Keratinocyte (primary cell): Measurements from ENCODE around the gene TNPO2. TPM values are rescaled to one million over a fixed set of nuclear protein-coding genes. Genes with fewer than 3 reads are reported as not detected.

Source experiments
- DNase-seq: peaks from one replicate; pipeline ENCODE4 v3.0.0-alpha.2; 2011; ENCODE audit warnings: low read depth, missing footprints, low spot score
- FAIRE-seq: peaks from 2 replicates; lab custom pipeline; 2011; peaks lifted over from hg19 to GRCh38; lab: Jason Lieb, UNC
- H2AFZ ChIP-seq: 2 replicates; pipeline ENCODE4 v1.6.0; 2012; ENCODE audit warnings: low read length, control low read depth, inconsistent platforms; ENCODE audit not compliant: control insufficient read depth
- H3K27ac ChIP-seq: 2 replicates; pipeline ENCODE4 v1.5.1; 2011; ENCODE audit warnings: low read length; ENCODE audit not compliant: control insufficient read depth, insufficient read depth
- H3K27me3 ChIP-seq: 3 replicates; pipeline ENCODE4 v1.6.0; 2011; ENCODE audit warnings: low read length; ENCODE audit not compliant: control insufficient read depth, insufficient read depth; ENCODE audit errors: extremely low read depth
- H3K36me3 ChIP-seq, 2 experiments: 2 replicates in 1 of 2; 3 replicates in 1 of 2; pipeline ENCODE4 v1.5.1; 2011; ENCODE audit warnings: low read length in 2 of 2, mild to moderate bottlenecking in 1 of 2; ENCODE audit not compliant: control insufficient read depth in 2 of 2, insufficient read depth in 2 of 2; ENCODE audit errors: extremely low read depth in 1 of 2
- H3K4me1 ChIP-seq: 3 replicates; pipeline ENCODE4 v1.5.1; 2011; ENCODE audit warnings: low read length; ENCODE audit not compliant: control insufficient read depth, insufficient read depth; ENCODE audit errors: extremely low read depth
- H3K4me2 ChIP-seq: 3 replicates; pipeline ENCODE4 v1.6.0; 2011; ENCODE audit warnings: low read depth, low read length; ENCODE audit not compliant: control insufficient read depth, insufficient read depth; ENCODE audit errors: extremely low read depth
- H3K4me3 ChIP-seq, 3 experiments: fragments of 200-600 bp in 1 of 3; sonication (generic) in 1 of 3; 2 replicates in 2 of 3; 3 replicates in 1 of 3; pipeline ENCODE4 v1.5.1; 2011 to 2016; ENCODE audit warnings: low read length in 3 of 3, mild to moderate bottlenecking in 3 of 3, control low read depth in 2 of 3, inconsistent platforms in 1 of 3, low read depth in 1 of 3, mixed read lengths in 1 of 3, mixed run types in 1 of 3, moderate library complexity in 1 of 3; ENCODE audit not compliant: control insufficient read depth in 2 of 3, insufficient read depth in 2 of 3; ENCODE audit errors: extremely low read depth in 1 of 3
- H3K79me2 ChIP-seq: 2 replicates; pipeline ENCODE4 v1.6.0; 2012; ENCODE audit warnings: low read length; ENCODE audit not compliant: control insufficient read depth, insufficient read depth
- H3K9ac ChIP-seq: 3 replicates; pipeline ENCODE4 v1.6.0; 2011; ENCODE audit warnings: low read length; ENCODE audit not compliant: control insufficient read depth, insufficient read depth; ENCODE audit errors: extremely low read depth
- H3K9me1 ChIP-seq: 3 replicates; pipeline ENCODE4 v1.6.0; 2011; ENCODE audit warnings: low read length; ENCODE audit not compliant: control insufficient read depth, insufficient read depth; ENCODE audit errors: extremely low read depth
- H3K9me3 ChIP-seq: 2 replicates; pipeline ENCODE4 v1.5.1; 2012; ENCODE audit warnings: low read depth, low read length; ENCODE audit not compliant: control insufficient read depth
- H4K20me1 ChIP-seq: 3 replicates; pipeline ENCODE4 v1.6.0; 2011; ENCODE audit warnings: low read length; ENCODE audit not compliant: control insufficient read depth, insufficient read depth; ENCODE audit errors: extremely low read depth
- CTCF ChIP-seq, 3 experiments: IDR thresholded peaks in 1 of 3; conservative IDR thresholded peaks in 1 of 3; optimal IDR thresholded peaks in 1 of 3; 2 replicates in 2 of 3; 3 replicates in 1 of 3; pipeline versions ENCODE3 to v1.5.1; 2011; ENCODE audit warnings: low read length in 3 of 3, mild to moderate bottlenecking in 3 of 3, moderate library complexity in 2 of 3, control low read depth in 1 of 3, inconsistent platforms in 1 of 3; ENCODE audit not compliant: insufficient read depth in 2 of 3; ENCODE audit errors: extremely low read depth in 1 of 3
- EZH2 ChIP-seq: IDR thresholded peaks from one replicate; pipeline ENCODE4 v1.6.1; 2012; ENCODE audit warnings: inconsistent platforms, mild to moderate bottlenecking, low read length, moderate library complexity
- dilution Hi-C: fragments of 300-500 bp; cut with MboI; formaldehyde crosslinking; loops from one replicate; pipeline ENCODE4 v1.7.0; 2020; ENCODE audit warnings: low sequenced_read_pairs; ENCODE audit not compliant: extremely low pct_ligation_motif_present
- polyA plus RNA-seq, 5 experiments: library from polyadenylated mRNA; depleted of rRNA in 3 of 5; stranded (reverse) in 3 of 5; stranded (forward) in 1 of 5; unstranded in 1 of 5; fragments of >200 nt; gene quantifications; 1 replicate in 1 of 5; 2 replicates in 3 of 5; 3 replicates in 1 of 5; pipeline versions ENCODE4 v1.2.1 to v1.2.3, GENCODE V29; 2011 to 2012; ENCODE audit warnings: missing spikeins in 2 of 5, low read depth in 1 of 5, low replicate concordance in 1 of 5

TNPO2 gene
- polyA plus RNA-seq, 1 donor (not counting 4 experiments of a cell fraction or from before 2014, with no cell fraction given) = 75.3 TPM

GRCh38 chr19:12675940-12676339 lies 47.8 kb downstream of the TNPO2 start:
- FAIRE-seq (no peak), DNase-seq (no peak)
- H3K9ac ChIP-seq = no peak overlapping the region
- peaks cover 4% of the 10 kb centered on the region for H4K20me1 ChIP-seq
- H3K79me2 ChIP-seq = peaks cover 12% of the 10 kb centered on the region
- H3K9me3 ChIP-seq = no peaks in the 10 kb centered on the region
- H3K27me3 ChIP-seq = no peaks in the 10 kb centered on the region
- no peak overlapping the region for H3K4me2 ChIP-seq
- H3K4me3 ChIP-seq = no peak overlapping the region
- no peaks in the 10 kb centered on the region for H3K9me1 ChIP-seq
- H2AFZ ChIP-seq = no peak overlapping the region
- peaks cover 19 to 31% of the 10 kb centered on the region in 2 experiments for H3K36me3 ChIP-seq
- no peaks in the 10 kb centered on the region for H3K4me1 ChIP-seq
- TF ChIP-seq CTCF (optimal IDR thresholded peaks at IDR 0.05 in 1 of 3, IDR thresholded peaks at IDR 0.05 in 1 of 3, conservative IDR thresholded peaks at IDR 0.05 in 1 of 3; ENCODE audit: extremely low read depth in 1 of 3, insufficient read depth in 2 of 3, low read length in 3 of 3) (no peak), EZH2 (no peak)
- H3K27ac ChIP-seq = no peak overlapping the region
- dilution Hi-C loops = no loop called here

- FAIRE-seq (no peak), DNase-seq (no peak)
- Histone ChIP-seq H3K9ac (no peak overlapping the region), H2AFZ (no peak overlapping the region), H3K36me3 (peaks cover 19 to 35% of the 10 kb centered on the region in 2 experiments), H3K9me3 (no peaks in the 10 kb centered on the region), H3K79me2 (peaks cover 16% of the 10 kb centered on the region), H3K27me3 (no peaks in the 10 kb centered on the region), H3K27ac (no peak overlapping the region), H3K9me1 (no peaks in the 10 kb centered on the region), H3K4me2 (no peak overlapping the region), H4K20me1 (peaks cover 4% of the 10 kb centered on the region), H3K4me1 (peaks cover 4% of the 10 kb centered on the region), H3K4me3 (no peak overlapping the region)
- no peak for TF ChIP-seq EZH2
- no peak for TF ChIP-seq CTCF (optimal IDR thresholded peaks at IDR 0.05 in 1 of 3, IDR thresholded peaks at IDR 0.05 in 1 of 3, conservative IDR thresholded peaks at IDR 0.05 in 1 of 3; ENCODE audit: extremely low read depth in 1 of 3, insufficient read depth in 2 of 3, low read length in 3 of 3)
- dilution Hi-C loops = no loop called here
Observed at GRCh38 chr19:12675399-12675798, 48.3 kb downstream of the TNPO2 start.
